HPDE6-E6E7 (cell line): ENCODE measurements around the gene EXTL1.

ENCODE experiments used
- DNase-seq: peaks from one replicate; pipeline ENCODE4 v3.0.0; 2011; ENCODE audit warnings: missing footprints; ENCODE audit errors: extremely low spot score

EXTL1 gene

GRCh38 chr1:26070296-26070962, 48.9 kb downstream of the EXTL1 start:
- no peak for DNase-seq

- DNase-seq = no peak
Measured at GRCh38 chr1:26070963-26071342, 49.4 kb downstream of the EXTL1 start.

- DNase-seq = no peak
Measured at GRCh38 chr1:26072305-26072704, 50.7 kb downstream of the EXTL1 start.

- DNase-seq = no peak
Measured at GRCh38 chr1:26075421-26076144, 54.0 kb downstream of the EXTL1 start.

- no peak for DNase-seq
Measured at GRCh38 chr1:26077524-26077923, 55.9 kb downstream of the EXTL1 start.

- no peak for DNase-seq
Measured at GRCh38 chr1:26078286-26079177, 57.0 kb downstream of the EXTL1 start.

GRCh38 chr1:26079178-26079563, 57.6 kb downstream of the EXTL1 start:
- DNase-seq = no peak

- no peak for DNase-seq
Measured at GRCh38 chr1:26079960-26080814, 58.6 kb downstream of the EXTL1 start.

- no peak for DNase-seq
Measured at GRCh38 chr1:26081267-26082019, 59.9 kb downstream of the EXTL1 start.

- no peak for DNase-seq
Measured at GRCh38 chr1:26082020-26082350, 60.4 kb downstream of the EXTL1 start.

- no peak for DNase-seq
Measured at GRCh38 chr1:26083208-26083607, 61.6 kb downstream of the EXTL1 start.

GRCh38 chr1:26084091-26084561, 62.6 kb downstream of the EXTL1 start:
- no peak for DNase-seq

- DNase-seq = no peak
Measured at GRCh38 chr1:26084844-26085243, 63.3 kb downstream of the EXTL1 start.
